Tibial nerve (tissue), 3 donors: ENCODE data around the gene SSX2B.
"Not testable (repeated sequence)": the region's sequence is repeated elsewhere in the genome, so short reads cannot be mapped to it uniquely, and the experiment has no call there.

ENCODE experiments used
- POLR2A ChIP-seq, 2 donors: fragments of 450-650 bp; IDR thresholded peaks; one replicate each; pipeline ENCODE4 v1.6.1; 2017; ENCODE audit warnings: antibody characterized with exemption in 2 of 2, mild to moderate bottlenecking in 2 of 2, moderate library complexity in 2 of 2
- TF ChIP-seq, protein P1 (sequence below), 5 experiments: fragments of 200-600 bp in 3 of 5; fragments of 450-650 bp in 2 of 5; sonication (generic) in 3 of 5; IDR thresholded peaks; one replicate each; pipeline ENCODE4 v1.5.1; 2016 to 2019; ENCODE audit warnings: antibody characterized with exemption in 5 of 5, mild to moderate bottlenecking in 3 of 5, moderate library complexity in 2 of 5

DNA sequence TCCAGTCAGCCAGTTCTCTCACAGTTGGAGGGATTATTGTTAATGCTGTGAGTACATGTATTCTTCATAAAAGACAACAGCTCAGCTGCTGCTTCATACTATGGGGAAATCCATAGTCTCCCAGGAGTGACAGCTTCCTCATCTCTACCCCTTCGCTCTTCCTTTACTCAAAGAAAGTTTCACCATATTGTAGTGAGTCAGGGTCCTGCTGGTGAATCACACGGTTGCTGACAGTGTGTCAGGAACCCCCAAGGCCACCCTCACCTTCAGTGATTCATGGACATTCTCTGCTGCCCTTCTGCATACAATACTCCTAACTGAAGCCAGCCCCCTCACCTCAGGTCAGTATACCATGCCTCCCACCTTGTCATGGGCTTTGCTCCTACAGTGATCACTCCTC lies 53.8 kb downstream of the SSX2B start:
- TF ChIP-seq, protein P1, sequence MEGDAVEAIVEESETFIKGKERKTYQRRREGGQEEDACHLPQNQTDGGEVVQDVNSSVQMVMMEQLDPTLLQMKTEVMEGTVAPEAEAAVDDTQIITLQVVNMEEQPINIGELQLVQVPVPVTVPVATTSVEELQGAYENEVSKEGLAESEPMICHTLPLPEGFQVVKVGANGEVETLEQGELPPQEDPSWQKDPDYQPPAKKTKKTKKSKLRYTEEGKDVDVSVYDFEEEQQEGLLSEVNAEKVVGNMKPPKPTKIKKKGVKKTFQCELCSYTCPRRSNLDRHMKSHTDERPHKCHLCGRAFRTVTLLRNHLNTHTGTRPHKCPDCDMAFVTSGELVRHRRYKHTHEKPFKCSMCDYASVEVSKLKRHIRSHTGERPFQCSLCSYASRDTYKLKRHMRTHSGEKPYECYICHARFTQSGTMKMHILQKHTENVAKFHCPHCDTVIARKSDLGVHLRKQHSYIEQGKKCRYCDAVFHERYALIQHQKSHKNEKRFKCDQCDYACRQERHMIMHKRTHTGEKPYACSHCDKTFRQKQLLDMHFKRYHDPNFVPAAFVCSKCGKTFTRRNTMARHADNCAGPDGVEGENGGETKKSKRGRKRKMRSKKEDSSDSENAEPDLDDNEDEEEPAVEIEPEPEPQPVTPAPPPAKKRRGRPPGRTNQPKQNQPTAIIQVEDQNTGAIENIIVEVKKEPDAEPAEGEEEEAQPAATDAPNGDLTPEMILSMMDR (IDR thresholded peaks at IDR 0.05): not testable (repeated sequence)
- TF ChIP-seq POLR2A (IDR thresholded peaks at IDR 0.05): not testable (repeated sequence)
